ENCODE measurements around the gene A4GNT. TPM values are rescaled to one million over a fixed set of nuclear protein-coding genes. Genes with fewer than 3 reads are reported as not detected.
"Not testable (repeated sequence)": the region's sequence is repeated elsewhere in the genome, so short reads cannot be mapped to it uniquely, and the experiment has no call there.

A4GNT gene
- total and polyA plus RNA-seq, 8 donors, result 0.21 to 0.53 (median 0.39) TPM; not detected in 2

- no peak for DNase-seq
- no peak for TF ChIP-seq CTCF (IDR thresholded peaks at IDR 0.05)
- intact Hi-C loops (cut with DNase I), result no loop called here
Measured at GRCh38 chr3:138172625-138173024, 40.4 kb upstream of the A4GNT start.

GRCh38 chr3:138165061-138165460 lies 32.9 kb upstream of the A4GNT start:
- ATAC-seq, result no peak
- no peak for TF ChIP-seq CTCF (IDR thresholded peaks at IDR 0.05)
- intact Hi-C loops (cut with DNase I), result no loop called here

More at GRCh38 chr3:138172625-138173024, 40.4 kb upstream of the A4GNT start:
- Histone ChIP-seq H3K9me3 (no peaks in the 10 kb centered on the region), H3K36me3 (peaks cover 0 to 33% of the 10 kb centered on the region in 2 donors), H3K27ac (no peak overlapping the region), H3K27me3 (no peaks in the 10 kb centered on the region), H3K4me3 (no peak overlapping the region), H3K4me1 (peaks cover 6 to 30% of the 10 kb centered on the region in 2 donors)
- ATAC-seq, result no peak

GRCh38 chr3:138157743-138158142 lies 25.6 kb upstream of the A4GNT start:
- Histone ChIP-seq H3K9me3 (peaks cover 0 to 12% of the 10 kb centered on the region in 2 donors), H3K4me1 (no peaks in the 10 kb centered on the region), H3K27me3 (no peaks in the 10 kb centered on the region), H3K27ac (no peak overlapping the region), H3K4me3 (no peak overlapping the region), H3K36me3 (peaks cover 0 to 29% of the 10 kb centered on the region in 2 donors)
- DNase-seq (no peak), ATAC-seq (no peak)
- intact Hi-C loops (cut with DNase I), result no loop called here
- TF ChIP-seq CTCF (IDR thresholded peaks at IDR 0.05), result no peak

More at GRCh38 chr3:138165061-138165460, 32.9 kb upstream of the A4GNT start:
- no peak for DNase-seq
- Histone ChIP-seq H3K4me1 (no peaks in the 10 kb centered on the region), H3K36me3 (peaks cover 0 to 96% of the 10 kb centered on the region in 2 donors), H3K27me3 (no peaks in the 10 kb centered on the region), H3K4me3 (no peak overlapping the region), H3K9me3 (no peaks in the 10 kb centered on the region), H3K27ac (no peak overlapping the region)

GRCh38 chr3:138154534-138154933 lies 22.3 kb upstream of the A4GNT start:
- H3K9me3 ChIP-seq, result peaks cover 0 to 12% of the 10 kb centered on the region in 2 donors
- H3K4me3 ChIP-seq, result no peak overlapping the region
- DNase-seq, result no peak
- no peak for ATAC-seq
- intact Hi-C loops (cut with DNase I), result no loop called here
- H3K27ac ChIP-seq, result no peak overlapping the region
- no peaks in the 10 kb centered on the region for H3K27me3 ChIP-seq
- H3K4me1 ChIP-seq, result no peaks in the 10 kb centered on the region
- H3K36me3 ChIP-seq, result no peaks in the 10 kb centered on the region
- no peak for TF ChIP-seq CTCF (IDR thresholded peaks at IDR 0.05)

- Histone ChIP-seq H3K36me3 (no peaks in the 10 kb centered on the region), H3K9me3 (peaks cover 0 to 1% of the 10 kb centered on the region in 2 donors), H3K27ac (no peak overlapping the region), H3K4me3 (no peak overlapping the region), H3K4me1 (no peaks in the 10 kb centered on the region), H3K27me3 (no peaks in the 10 kb centered on the region)
- DNase-seq (no peak), ATAC-seq (no peak)
- intact Hi-C loops (cut with DNase I), result no loop called here
- TF ChIP-seq CTCF (IDR thresholded peaks at IDR 0.05), result no peak
Measured at GRCh38 chr3:138148503-138148902, 16.3 kb upstream of the A4GNT start.

GRCh38 chr3:138142181-138142580 lies 10.0 kb upstream of the A4GNT start:
- H3K4me1 ChIP-seq, result peaks cover 0 to 14% of the 10 kb centered on the region in 2 donors
- DNase-seq; H3K27me3 ChIP-seq; intact Hi-C loops (cut with DNase I); H3K9me3 ChIP-seq; ATAC-seq; H3K27ac ChIP-seq; H3K4me3 ChIP-seq; H3K36me3 ChIP-seq: not testable (repeated sequence)

Data from left lung (tissue), 10 donors.